ENCODE data around the gene WDR59.
"Not testable (repeated sequence)": the region's sequence is repeated elsewhere in the genome, so short reads cannot be mapped to it uniquely, and the experiment has no call there.

Gene WDR59, protein sequence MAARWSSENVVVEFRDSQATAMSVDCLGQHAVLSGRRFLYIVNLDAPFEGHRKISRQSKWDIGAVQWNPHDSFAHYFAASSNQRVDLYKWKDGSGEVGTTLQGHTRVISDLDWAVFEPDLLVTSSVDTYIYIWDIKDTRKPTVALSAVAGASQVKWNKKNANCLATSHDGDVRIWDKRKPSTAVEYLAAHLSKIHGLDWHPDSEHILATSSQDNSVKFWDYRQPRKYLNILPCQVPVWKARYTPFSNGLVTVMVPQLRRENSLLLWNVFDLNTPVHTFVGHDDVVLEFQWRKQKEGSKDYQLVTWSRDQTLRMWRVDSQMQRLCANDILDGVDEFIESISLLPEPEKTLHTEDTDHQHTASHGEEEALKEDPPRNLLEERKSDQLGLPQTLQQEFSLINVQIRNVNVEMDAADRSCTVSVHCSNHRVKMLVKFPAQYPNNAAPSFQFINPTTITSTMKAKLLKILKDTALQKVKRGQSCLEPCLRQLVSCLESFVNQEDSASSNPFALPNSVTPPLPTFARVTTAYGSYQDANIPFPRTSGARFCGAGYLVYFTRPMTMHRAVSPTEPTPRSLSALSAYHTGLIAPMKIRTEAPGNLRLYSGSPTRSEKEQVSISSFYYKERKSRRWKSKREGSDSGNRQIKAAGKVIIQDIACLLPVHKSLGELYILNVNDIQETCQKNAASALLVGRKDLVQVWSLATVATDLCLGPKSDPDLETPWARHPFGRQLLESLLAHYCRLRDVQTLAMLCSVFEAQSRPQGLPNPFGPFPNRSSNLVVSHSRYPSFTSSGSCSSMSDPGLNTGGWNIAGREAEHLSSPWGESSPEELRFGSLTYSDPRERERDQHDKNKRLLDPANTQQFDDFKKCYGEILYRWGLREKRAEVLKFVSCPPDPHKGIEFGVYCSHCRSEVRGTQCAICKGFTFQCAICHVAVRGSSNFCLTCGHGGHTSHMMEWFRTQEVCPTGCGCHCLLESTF

DNA sequence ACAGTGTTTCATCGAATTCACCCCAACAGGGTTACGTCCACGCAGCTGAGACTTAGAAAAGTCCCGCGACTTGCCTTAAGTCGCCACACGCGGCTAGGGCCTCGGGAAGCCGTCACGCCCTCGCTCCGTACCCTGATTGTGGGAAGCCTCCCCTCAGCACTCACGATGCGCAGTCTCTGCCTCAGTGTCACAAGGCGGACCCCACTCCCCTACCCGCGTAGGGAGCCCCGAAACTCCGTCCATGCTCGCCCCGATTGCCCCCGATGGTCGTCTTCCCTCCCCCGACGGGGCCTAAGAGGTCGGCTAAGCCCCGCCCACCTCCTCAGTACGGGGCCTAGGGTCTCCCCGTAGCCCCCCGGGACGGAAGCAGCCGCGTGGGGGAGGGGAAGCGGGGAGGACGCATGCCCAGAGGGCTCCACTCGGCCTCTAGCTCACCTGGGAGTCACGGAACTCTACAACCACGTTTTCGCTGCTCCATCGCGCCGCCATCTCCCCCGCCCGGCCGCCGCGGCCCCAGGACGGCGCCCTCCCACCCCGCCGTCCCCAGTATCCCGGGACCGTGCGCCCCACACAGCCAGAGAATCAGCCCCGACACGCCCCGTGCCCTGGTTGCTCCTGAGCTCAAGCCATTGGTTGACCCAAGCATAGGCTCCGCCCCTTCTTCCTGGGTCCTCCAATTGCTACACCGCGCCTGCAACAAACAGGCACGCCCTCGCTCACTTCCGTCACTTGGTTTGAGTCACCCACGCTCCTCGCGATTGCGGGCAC is at the start of gene WDR59:
Gene WDR59, minus strand, starts transcription at position 595 of the 768 bp plus-strand sequence. Its CDS starts 106 bp downstream, at position 489.
- DNase-seq (ENCODE audit: low read depth in 2 of 2) = peak; percentile 97

DNA sequence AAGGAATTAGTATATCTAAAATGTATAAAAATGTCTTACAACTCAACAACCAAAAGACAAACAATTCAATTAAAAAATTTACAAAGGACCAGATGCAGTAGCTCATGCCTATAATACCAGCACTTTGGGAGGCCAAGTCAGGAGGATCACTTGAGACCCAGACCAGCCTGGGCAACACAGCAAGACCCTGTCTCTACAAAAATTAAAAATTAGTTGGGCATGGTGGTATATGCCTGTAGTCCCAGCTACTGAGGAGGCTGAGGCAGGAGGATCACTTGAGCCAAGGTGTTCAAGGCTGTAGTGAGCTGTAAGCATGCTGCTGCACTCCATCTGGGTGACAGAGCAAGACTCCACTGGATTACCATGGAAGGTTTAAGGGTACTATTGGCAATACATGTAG is 47.7 kb upstream of the WDR59 start:
- DNase-seq (ENCODE audit: low read depth in 2 of 2) = no peak

DNA sequence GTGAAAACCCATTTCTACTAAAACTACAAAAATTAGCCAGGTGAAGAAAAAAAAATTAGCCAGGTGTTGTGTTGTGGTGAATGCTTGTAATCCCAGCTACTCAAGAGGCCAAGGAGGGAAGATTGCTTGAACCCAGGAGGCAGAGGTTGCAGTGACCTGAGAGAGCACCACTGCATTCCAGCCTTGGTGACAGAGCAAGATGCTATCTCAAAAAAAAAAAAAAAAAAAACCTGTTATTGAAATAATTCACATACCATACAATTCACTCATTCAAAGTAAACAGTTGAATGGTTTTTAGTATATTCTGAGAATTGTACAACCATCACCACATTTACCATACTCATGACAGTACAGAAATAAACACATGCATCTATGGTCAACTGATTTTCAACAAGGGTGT is 44.9 kb upstream of the WDR59 start:
- DNase-seq (ENCODE audit: low read depth in 2 of 2) = no peak

DNA sequence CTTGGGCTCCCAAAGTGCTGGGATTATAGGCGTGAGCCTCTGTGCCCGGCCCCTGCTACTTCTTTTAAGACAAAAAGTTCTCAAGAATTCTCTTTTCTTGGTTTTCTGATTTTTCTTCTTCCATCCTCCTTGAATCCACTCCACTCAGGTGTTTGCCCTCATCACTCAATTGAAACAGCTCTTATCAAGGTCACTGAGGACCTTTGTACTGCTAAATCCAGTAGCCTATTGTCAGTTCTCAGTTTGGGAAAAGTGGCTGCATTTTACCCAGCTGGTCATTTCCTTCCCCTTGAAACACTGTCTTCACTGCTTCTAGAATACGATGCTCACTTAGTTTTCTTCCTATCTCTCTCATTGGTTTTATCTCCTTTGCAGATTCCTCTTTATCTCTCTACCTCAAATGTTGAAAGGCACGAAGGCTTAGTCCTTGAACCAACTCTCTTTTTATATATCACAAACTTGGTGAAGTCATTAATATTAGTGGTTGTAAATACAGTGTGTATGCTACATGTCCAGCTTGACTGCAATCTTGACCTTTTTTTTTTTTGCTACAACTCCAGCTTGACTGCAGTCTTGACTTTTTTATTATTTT is 43.7 kb upstream of the WDR59 start:
- DNase-seq (ENCODE audit: low read depth in 2 of 2) = no peak

DNA sequence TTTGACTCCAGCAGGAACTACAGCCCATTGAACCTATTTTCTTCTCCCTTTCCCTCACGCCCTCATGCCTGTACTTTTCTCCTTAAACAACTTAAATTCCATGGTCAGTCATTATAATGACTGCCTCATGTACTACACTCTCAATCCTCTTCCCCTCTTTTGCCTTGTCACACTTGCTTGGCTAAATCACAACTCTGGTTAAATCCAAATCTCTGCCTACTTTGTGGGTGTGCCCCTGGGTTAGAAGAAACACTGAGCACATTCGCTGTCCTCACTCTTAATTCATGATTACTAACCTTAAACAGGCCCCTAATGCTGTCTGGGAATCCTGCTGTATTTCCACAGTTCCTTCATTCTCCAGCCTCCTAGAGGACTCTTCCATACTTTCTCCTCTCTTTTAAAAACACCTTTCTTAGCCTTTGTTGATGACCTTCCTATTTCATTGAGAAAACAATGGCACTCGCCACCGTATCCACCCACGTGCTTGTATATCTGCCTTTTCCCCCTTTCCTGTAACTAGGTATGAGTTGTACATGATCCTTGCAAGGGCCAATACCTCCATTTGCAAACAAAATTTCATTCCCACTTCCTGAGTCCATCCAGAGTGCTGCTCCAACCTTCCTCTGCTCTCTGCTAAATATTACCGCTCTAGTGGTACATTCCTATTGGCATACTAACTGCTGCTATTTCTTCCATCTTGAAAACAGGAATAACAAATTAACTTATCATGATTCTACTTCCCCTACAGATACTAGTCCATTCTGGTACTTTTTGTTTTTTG is 42.8 kb upstream of the WDR59 start:
- no peak for DNase-seq (ENCODE audit: low read depth in 2 of 2)

GRCh38 chr16:75026892-75027391 is 42.0 kb upstream of the WDR59 start:
- DNase-seq (ENCODE audit: low read depth in 2 of 2) = no peak

DNA sequence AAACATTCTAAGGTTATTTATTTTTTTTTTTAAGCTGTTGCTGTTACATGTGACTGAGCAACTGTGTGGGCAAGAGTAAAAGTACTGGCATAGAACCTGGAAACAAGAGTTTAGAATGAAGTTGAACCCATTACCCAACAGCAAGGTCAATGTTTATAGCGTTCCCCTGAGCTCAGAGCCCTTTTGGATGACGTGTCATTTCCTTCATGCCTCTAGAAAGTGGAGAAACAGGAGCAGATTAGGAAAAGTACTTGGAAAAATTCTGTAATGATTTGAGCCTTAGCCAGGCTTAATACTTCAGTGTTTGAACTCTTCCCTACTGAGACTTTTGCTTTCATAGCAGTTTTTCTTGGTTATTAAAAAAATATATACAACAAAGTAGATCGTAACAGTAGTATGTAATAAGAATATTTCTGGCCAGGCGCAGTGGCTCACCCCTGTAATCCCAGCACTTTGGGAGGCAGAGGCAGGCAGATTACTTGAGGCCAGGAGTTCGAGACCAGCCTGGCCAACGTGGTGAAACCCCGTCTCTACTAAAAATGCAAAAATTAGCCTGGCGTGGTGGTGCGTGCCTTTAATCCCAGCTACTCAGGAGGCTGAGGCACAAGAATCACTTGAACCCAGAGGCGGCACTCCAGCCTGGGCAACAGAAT is 41.4 kb upstream of the WDR59 start:
- DNase-seq (ENCODE audit: low read depth in 2 of 2) = not testable (repeated sequence)

- no peak for DNase-seq (ENCODE audit: low read depth in 2 of 2)
These were observed 40.8 kb upstream of the WDR59 start for GRCh38 chr16:75025761-75026160.

- no peak for DNase-seq (ENCODE audit: low read depth in 2 of 2)
These were observed 39.7 kb upstream of the WDR59 start for GRCh38 chr16:75024594-75024993.

GRCh38 chr16:75024182-75024581 is 39.3 kb upstream of the WDR59 start:
- DNase-seq (ENCODE audit: low read depth in 2 of 2) = no peak

GRCh38 chr16:75023009-75023408 is 38.1 kb upstream of the WDR59 start:
- DNase-seq (ENCODE audit: low read depth in 2 of 2) = no peak

DNA sequence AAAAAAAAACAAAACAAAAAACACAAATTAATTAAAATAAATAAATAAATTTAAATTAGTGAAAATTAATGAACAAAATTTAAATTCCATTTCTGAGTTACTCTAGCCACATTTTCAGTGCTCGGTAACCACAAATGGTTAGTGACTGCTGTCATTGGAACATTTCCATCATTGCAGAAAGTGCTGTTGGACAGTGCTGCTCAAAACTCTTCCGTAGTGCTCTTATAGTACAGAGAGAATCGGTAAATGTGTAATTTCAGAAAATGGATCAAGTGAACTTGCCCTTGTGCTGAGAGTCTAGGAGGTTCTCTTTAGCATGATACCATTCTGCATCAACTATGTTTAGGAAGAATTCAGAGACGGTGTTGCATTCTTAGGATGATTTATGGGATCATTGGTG is 37.6 kb upstream of the WDR59 start:
- DNase-seq (ENCODE audit: low read depth in 2 of 2) = no peak

DNA sequence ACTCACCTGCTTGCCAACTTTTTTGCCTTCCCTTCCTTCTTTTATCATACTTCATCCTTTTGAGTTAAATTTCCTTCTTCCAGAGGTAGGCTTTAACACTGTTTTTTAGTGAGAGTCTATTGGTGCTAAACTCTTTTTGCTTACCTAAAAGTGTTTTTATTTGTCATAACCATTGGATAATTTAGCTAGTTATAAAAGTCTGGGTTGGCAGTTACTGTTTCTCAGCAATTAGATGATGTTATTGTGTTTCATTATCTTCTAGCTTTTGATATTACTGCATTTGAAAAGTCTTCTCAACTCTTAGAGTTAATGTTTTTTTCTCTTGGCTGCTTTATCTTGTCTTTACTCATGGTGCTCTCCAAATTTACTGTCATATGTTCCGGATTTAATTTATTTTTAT is 36.5 kb upstream of the WDR59 start:
- DNase-seq (ENCODE audit: low read depth in 2 of 2) = no peak

- DNase-seq (ENCODE audit: low read depth in 2 of 2) = no peak
These were observed 34.7 kb upstream of the WDR59 start for GRCh38 chr16:75019586-75019985.

GRCh38 chr16:75019007-75019406 is 34.1 kb upstream of the WDR59 start:
- DNase-seq (ENCODE audit: low read depth in 2 of 2) = no peak

GRCh38 chr16:75017670-75018525 is 33.0 kb upstream of the WDR59 start:
- DNase-seq (ENCODE audit: low read depth in 2 of 2) = no peak

- DNase-seq (ENCODE audit: low read depth in 2 of 2) = not testable (repeated sequence)
These were observed 31.6 kb upstream of the WDR59 start for GRCh38 chr16:75016451-75017081.

DNA sequence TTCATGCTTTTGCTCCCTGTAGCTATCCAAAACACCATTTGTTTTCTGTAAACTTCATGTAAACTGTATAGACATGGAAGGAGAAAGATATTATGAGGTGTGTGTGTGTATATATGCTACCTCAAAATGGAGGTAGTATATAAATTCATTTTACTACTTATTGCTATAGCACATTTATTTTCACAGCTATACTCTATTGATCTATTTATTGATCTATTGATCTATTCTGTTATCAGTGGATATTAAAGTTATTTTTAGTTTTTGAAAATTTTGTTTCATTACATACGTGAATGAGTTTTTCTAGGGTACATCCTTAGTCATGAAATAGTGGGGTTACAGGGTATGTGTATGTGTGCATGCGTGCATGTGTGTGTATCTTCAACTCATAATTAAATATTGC is 29.4 kb upstream of the WDR59 start:
- DNase-seq (ENCODE audit: low read depth in 2 of 2) = no peak

DNA sequence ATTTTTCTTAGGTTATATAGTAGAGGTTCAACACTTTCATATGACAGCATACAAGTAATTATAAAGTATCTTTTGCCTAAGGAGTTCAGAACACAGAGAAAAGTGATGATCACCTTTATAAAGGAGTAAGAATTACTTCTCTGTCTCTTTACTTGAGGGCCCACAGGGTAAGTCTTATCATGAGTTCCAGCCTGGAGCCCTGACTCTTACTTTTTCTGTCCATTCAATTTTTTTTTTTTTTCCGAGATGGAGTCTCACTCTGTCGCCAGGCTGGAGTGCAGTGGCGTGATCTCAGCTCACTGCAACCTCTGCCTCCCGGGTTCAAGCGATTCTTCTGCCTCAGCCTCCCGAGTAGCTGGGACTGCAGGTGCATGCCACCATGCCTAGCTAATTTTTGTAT is 28.2 kb upstream of the WDR59 start:
- DNase-seq (ENCODE audit: low read depth in 2 of 2) = not testable (repeated sequence)
